ENCODE results near the gene MAK.
"Not testable (repeated sequence)": the region's sequence is repeated elsewhere in the genome, so short reads cannot be mapped to it uniquely, and the experiment has no call there.

MAK gene

GRCh38 chr6:10837995-10838793 lies at the start of gene MAK:
TSS of gene MAK (minus strand) at chr6:10838539. CDS start at chr6:10830648, 7,891 bp downstream.
- peak; percentile 64 to 83 (median 76) for DNase-seq (ENCODE audit: low read depth in 3 of 3)

- no peak for DNase-seq (ENCODE audit: low read depth in 3 of 3)
These were observed 48.6 kb upstream of the MAK start, which contains the start of gene SYCP2L for GRCh38 chr6:10886691-10887502. TSS of gene SYCP2L (plus strand) at chr6:10887052. CDS start at chr6:10887127, 75 bp downstream.

DNA sequence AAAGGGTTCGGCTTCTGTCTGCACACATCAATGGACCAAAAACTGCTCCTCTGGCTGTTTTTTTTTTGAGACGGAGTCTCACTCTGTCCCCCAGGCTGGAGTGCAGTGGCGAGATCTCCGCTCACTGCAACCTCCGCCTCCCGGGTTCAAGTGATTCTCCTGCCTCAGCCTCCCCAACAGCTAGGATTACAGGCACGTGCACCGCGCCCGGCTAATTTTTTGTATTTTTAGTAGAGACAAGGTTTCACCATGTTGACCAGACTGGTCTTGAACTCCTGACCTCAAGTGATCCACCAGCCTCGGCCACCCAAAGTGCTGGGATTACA lies 48.0 kb upstream of the MAK start:
- not testable (repeated sequence) for DNase-seq (ENCODE audit: low read depth in 3 of 3)

- DNase-seq (ENCODE audit: low read depth in 3 of 3), result no peak
These were observed 46.1 kb upstream of the MAK start for GRCh38 chr6:10884245-10884972.

DNA sequence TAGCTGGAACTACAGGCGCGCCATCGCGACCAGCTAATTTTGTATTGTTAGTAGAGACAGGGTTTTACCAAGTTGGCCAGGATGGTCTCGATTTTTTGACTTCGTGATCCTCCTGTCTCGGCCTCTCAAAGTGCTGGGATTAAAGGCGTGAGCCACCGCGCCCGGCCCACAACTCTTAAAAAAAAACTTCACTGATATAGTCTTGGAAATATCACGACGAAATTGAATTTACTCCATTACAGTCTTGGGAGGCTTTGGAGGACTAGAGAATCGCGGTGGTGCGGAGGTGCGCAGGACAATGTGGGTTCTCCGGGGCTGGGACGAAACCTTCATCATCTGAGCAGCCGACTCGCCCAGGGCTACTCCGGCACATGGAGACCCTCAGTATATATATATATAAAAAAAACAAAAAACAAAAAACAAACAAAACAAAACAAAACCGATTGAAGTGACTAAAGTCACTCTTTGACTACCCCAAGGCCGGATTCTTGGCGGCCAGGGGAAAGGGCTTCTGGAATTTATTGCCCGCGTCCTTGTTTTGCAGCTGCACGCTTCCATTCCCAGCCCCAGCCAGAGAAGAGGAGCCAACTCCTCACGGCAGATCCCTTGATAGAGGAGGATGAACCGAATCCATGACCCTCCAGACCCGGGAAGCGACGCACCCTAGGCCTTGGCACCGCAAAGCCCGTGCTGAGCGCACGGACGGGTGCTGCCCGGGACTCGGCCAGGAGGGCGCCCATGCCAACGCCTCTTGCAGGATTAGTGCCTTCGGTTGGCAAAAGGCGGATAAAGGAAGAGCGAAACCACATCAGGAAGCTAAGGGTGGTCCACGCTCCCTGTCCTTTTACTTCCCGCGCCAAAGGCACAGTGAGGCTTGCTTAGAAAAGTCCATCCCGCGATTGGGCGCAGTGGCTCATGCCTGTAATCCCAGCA lies 45.2 kb upstream of the MAK start:
- no peak for DNase-seq (ENCODE audit: low read depth in 3 of 3)

- DNase-seq (ENCODE audit: low read depth in 3 of 3), result no peak
These were observed 44.4 kb upstream of the MAK start for GRCh38 chr6:10882657-10883171.

- DNase-seq (ENCODE audit: low read depth in 3 of 3), result not testable (repeated sequence)
These were observed 43.9 kb upstream of the MAK start for GRCh38 chr6:10882253-10882630.

DNA sequence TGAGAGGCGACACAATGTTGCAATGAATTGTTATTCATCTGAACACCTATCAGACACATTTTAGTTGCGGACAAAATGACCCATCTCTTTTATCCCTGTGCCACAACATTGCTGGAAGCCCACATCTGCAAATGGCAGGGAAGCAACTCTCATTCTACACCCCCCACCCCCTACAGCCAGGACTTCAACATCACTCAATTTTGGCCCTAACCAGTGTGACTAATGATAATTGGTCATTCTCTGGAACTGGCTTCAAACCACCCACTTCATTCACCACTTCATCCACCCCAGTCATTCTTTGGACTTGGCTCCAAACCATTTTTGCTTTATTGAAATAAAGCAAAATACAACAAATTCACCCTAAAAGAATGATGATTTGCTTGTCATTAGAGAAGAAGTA lies 42.0 kb upstream of the MAK start:
- DNase-seq (ENCODE audit: low read depth in 3 of 3), result no peak

- no peak for DNase-seq (ENCODE audit: low read depth in 3 of 3)
These were observed 39.5 kb upstream of the MAK start for GRCh38 chr6:10877871-10878270.

DNA sequence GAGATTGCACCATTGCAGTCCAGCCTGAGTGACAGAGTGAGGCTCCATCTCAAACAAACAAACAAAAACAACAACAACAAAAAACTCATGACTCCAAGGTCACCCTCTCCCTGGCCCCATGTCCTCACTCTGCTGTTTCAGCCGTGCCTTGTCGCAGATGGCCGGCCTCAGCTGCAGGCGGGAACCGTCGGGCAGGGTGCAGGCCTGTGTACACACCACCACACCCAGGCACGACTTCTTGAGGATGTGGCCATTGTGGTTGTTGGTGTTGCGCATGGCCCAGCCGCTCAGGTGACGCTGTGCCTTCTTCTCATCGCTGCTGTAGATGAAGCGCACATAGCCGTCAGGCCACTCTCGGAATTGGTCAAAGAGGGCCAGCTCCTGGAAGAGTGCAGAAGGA lies 38.7 kb upstream of the MAK start:
- no peak for DNase-seq (ENCODE audit: low read depth in 3 of 3)

DNA sequence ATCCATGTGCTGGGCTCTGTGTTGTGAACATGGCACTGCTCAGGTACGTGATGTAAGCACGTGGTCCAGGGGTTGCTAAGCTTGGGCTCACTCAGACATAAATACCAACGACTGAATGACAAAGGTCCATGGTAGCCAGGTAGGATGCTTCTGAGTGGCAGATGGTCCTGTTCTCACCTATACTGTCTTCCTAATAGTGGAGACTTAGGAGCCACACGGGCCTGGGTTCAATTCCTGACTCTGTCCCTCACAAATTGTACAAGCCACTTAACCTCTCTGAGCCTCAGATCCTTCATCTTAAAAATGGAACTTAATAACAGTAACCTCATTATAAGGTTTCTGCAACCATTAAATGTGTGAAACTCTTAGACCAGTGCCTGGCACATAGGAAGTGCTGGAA lies 36.7 kb upstream of the MAK start:
- no peak for DNase-seq (ENCODE audit: low read depth in 3 of 3)

DNA sequence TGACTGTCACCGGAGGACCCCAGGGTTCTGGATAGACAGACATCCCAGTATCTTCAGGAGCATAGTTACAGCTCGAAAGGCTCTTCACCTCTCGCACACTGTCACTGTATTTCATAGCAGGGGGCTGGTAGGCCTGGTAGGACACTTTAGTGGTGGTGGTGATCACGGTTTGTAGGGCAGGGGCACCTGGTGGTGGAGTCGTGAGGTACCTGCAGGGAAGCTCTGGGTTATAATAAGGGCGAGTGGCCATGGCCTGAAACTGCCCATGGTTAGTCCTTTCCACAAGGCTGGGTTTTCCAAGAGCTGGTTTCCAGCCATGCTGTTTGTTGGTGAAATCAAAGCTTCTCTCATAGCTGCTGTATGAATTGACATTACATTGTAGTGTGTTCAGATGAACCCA lies 35.9 kb upstream of the MAK start:
- DNase-seq (ENCODE audit: low read depth in 3 of 3), result no peak

DNA sequence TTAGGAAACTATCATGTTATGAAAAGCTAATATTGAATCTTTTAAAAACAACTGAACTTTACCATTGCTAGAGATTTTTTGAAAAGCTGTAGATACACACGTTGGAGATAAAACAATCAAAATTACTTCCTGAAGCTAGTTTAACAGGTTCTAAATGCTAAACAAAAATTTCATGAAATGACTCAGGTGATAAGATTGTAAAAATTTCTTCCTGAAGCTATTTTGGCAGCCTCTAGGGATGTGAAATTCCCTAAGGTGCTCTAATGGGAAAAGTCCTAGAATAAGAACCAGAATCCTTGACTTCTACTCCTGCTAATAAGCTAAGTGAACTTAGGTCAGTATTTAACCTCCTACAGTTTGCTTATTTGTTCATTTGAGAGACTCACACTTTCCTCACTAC lies 35.0 kb upstream of the MAK start:
- DNase-seq (ENCODE audit: low read depth in 3 of 3), result no peak

DNA sequence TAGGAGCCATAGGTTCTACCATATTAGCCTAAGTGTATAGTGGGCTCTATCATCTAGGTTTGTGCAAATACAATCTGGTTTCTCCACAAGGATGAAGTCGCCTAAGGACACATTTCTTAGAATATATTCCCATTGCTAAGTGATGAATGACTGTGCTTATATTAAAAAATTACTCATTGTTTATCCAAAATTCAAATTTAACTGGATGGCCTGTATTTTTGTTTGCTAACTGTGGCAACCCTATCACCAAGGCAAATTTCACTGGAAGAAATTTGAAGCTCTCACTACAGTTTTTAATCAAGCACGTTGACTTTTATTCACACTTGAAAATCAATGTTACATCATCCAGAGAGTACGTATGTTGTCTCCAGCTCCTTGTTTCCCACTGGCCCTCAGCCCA lies 29.6 kb upstream of the MAK start:
- no peak for DNase-seq (ENCODE audit: low read depth in 3 of 3)

DNA sequence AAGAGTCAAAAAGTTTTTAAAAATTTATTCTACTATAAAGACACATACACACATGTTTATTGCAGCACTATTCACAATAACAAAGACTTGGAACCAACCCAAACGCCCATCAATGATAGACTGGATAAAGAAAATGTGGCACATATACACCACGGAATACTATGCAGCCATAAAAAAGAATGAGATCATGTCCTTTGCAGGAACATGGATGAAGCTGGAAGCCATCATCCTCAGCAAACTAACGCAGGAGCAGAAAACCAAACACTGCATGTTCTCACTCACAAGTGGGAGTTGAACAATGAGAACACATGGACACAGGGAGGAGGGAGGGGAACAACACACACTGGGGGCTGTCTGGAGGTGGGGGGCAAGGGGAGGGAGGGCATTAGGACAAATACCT lies 28.4 kb upstream of the MAK start:
- DNase-seq (ENCODE audit: low read depth in 3 of 3), result not testable (repeated sequence)

- not testable (repeated sequence) for DNase-seq (ENCODE audit: low read depth in 3 of 3)
These were observed 24.7 kb upstream of the MAK start for GRCh38 chr6:10863031-10863430.

- no peak for DNase-seq (ENCODE audit: low read depth in 3 of 3)
These were observed 24.0 kb upstream of the MAK start for GRCh38 chr6:10862361-10862760.

DNA sequence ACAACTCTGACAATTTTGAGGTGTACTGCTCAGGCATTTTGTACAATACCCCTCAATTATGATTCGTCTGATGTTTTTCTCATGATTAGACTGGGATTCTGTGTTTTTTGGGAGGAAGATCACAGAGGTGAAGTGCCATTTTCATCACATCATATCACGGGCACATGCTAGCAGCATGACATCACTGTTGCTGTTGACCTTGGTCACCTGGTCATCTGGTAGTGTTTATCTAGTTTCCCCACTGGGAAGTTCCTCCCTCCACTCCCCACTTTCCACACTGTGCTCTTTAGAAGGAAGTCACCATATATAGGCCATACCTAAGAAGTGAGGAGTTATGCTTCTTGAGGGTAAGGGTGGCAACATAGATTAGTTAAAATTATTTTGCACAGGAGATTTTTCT lies 22.7 kb upstream of the MAK start:
- no peak for DNase-seq (ENCODE audit: low read depth in 3 of 3)

- no peak for DNase-seq (ENCODE audit: low read depth in 3 of 3)
These were observed 18.9 kb upstream of the MAK start for GRCh38 chr6:10857259-10857658.

GRCh38 chr6:10854922-10855632 lies 16.7 kb upstream of the MAK start:
- DNase-seq (ENCODE audit: low read depth in 3 of 3), result no peak

Data from stimulated activated CD4-positive, alpha-beta T cell treated with anti-CD3 and anti-CD28 coated beads, TNF-alpha, amount 100 ng/mL, for 4 hours (primary cell).